ENCODE measurements around the gene PPP2R2C. TPM values are rescaled to one million over a fixed set of nuclear protein-coding genes. Genes with fewer than 3 reads are reported as not detected.

Gene PPP2R2C
- total RNA-seq, 2 donors from 2014 or later: 8.0 to 10.4 TPM

GRCh38 chr4:6273661-6273990 is 198.8 kb downstream of the PPP2R2C start:
- 29% methylated on average over 1 of the region's 1 CpG for WGBS
- no peaks in the 10 kb centered on the region for H3K27me3 ChIP-seq (replicated peaks; ENCODE audit: insufficient read depth)
- peaks cover 10% of the 10 kb centered on the region for H3K4me1 ChIP-seq (replicated peaks)
- TF ChIP-seq POLR2AphosphoS5 (IDR thresholded peaks at IDR 0.05) (no peak), POLR2A (IDR thresholded peaks at IDR 0.05) (no peak), CTCF (IDR thresholded peaks at IDR 0.05) (no peak)
- no peaks in the 10 kb centered on the region for H3K9me3 ChIP-seq
- no peak overlapping the region for H3K27ac ChIP-seq
- no peak for DNase-seq (ENCODE audit: low spot score)
- no peaks in the 10 kb centered on the region for H3K36me3 ChIP-seq
- intact Hi-C loops (cut with DNase I): no loop called here
- H3K4me3 ChIP-seq: no peak overlapping the region

DNA sequence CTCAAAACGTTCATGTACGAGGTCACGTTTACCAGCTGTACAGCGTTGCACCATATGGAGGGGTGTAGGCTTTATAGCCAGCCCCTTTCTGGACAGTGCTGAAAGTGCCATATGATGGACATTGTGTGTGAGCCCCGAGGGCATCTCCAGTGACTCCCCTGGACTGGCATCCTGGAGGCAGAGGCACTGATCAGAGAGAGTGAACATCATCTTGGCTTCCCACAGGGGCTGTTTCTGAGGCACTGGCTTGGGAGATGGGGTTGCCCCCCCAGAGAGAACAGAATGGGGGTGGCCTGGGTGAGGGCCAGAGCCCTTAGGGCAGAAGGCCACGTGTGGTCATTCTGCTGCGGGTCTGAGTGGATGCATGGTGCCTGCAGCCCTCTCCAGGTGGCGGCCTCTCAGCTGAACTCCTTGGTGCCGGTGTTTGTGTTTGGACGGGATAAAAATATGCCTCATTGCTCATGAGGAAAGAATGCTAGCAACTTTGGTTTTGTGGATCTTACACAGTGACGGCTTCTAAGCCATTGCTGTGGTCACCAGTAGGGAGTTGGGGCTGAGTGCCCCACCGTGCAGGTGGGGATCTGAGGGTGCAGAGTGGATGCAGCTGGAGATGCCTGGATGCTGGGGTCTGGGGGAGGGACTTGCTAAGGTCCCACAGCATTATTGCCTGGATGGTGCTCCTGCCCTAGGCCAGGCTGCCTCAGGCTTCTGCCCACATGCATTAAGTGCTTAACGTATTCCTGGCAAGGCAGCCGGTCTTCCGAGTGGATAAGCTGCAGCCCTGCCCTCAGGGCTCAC is 199.4 kb downstream of the PPP2R2C start:
- H3K36me3 ChIP-seq: no peaks in the 10 kb centered on the region
- H3K27ac ChIP-seq: peak overlapping the region in 1 of 2 donors; percentile 24
- WGBS: 41% methylated on average over 15 of the region's 15 CpGs
- no peaks in the 10 kb centered on the region for H3K9me3 ChIP-seq
- H3K4me1 ChIP-seq (replicated peaks): peaks cover 10% of the 10 kb centered on the region
- no peaks in the 10 kb centered on the region for H3K27me3 ChIP-seq (replicated peaks; ENCODE audit: insufficient read depth)
- no peak for TF ChIP-seq POLR2AphosphoS5 (IDR thresholded peaks at IDR 0.05)
- TF ChIP-seq CTCF (IDR thresholded peaks at IDR 0.05): no peak
- no peak for TF ChIP-seq POLR2A (IDR thresholded peaks at IDR 0.05)
- H3K4me3 ChIP-seq: no peak overlapping the region
- intact Hi-C loops (cut with DNase I): no loop called here
- no peak for DNase-seq (ENCODE audit: low spot score)

- Histone ChIP-seq H3K9me3 (no peaks in the 10 kb centered on the region), H3K4me1 (replicated peaks) (peaks cover 10% of the 10 kb centered on the region), H3K36me3 (no peaks in the 10 kb centered on the region), H3K27ac (peak overlapping the region; percentile 55 to 68), H3K27me3 (replicated peaks; ENCODE audit: insufficient read depth) (no peaks in the 10 kb centered on the region), H3K4me3 (peak overlapping the region in 1 of 2 donors; percentile 4)
- peak; percentile 53 for DNase-seq (ENCODE audit: low spot score)
- 40% methylated on average over 15 of the region's 15 CpGs for WGBS
- intact Hi-C loops (cut with DNase I): no loop called here
- TF ChIP-seq CTCF (IDR thresholded peaks at IDR 0.05) (no peak), POLR2A (IDR thresholded peaks at IDR 0.05) (no peak), POLR2AphosphoS5 (IDR thresholded peaks at IDR 0.05) (peak; percentile 36)
Measured at GRCh38 chr4:6271701-6272465, 200.5 kb downstream of the PPP2R2C start.

DNA sequence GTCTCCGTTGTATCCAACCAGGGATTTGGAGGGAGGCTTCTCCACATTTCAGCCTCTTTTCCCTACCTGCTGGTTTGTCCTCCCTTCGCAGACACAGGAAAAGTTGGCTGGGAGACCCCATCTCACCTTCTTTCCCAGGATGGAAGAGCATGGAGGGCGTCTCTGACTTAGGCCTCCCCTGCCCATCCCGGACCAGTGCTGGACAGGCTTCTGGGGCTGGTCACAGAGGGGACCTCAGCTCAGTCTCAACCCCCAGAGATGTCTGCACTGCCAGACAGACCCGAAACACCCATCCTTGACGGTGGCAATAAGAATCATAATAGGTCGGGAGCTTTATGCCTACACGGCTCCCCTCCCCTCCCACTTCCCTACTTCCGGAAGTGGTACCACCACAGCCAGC is 201.2 kb downstream of the PPP2R2C start:
- H3K4me1 ChIP-seq (replicated peaks): peaks cover 10% of the 10 kb centered on the region
- no peak for TF ChIP-seq POLR2A (IDR thresholded peaks at IDR 0.05)
- no peak for TF ChIP-seq CTCF (IDR thresholded peaks at IDR 0.05)
- no peak for TF ChIP-seq POLR2AphosphoS5 (IDR thresholded peaks at IDR 0.05)

More for the DNA sequence above, 201.2 kb downstream of the PPP2R2C start:
- DNase-seq (ENCODE audit: low spot score): no peak
- intact Hi-C loops (cut with DNase I): no loop called here
- WGBS: 60% methylated on average over 9 of the region's 9 CpGs
- Histone ChIP-seq H3K4me3 (no peak overlapping the region), H3K27ac (peak overlapping the region; percentile 55 to 68), H3K27me3 (replicated peaks; ENCODE audit: insufficient read depth) (no peaks in the 10 kb centered on the region), H3K36me3 (no peaks in the 10 kb centered on the region), H3K9me3 (no peaks in the 10 kb centered on the region)

All from prostate gland (tissue), 2 donors.